Mucosa of descending colon (tissue), 3 donors: ENCODE measurements around the gene ARL15. TPM values are rescaled to one million over a fixed set of nuclear protein-coding genes. Genes with fewer than 3 reads are reported as not detected.
"Not testable (repeated sequence)": the region's sequence is repeated elsewhere in the genome, so short reads cannot be mapped to it uniquely, and the experiment has no call there.

Experiments used
- ATAC-seq: fragments of 200-7000 bp; cut with Tn5 transposase; one replicate; pipeline ENCODE4 v1.9.1; 2020; ENCODE audit warnings: mild to moderate bottlenecking, moderate library complexity
- DNase-seq, 3 donors: peaks; one replicate each; pipeline ENCODE4 v3.0.0-alpha.2; 2020
- H3K36me3 ChIP-seq: fragments of 200-600 bp; one replicate; pipeline ENCODE4 v1.8.0; 2021; ENCODE audit warnings: low read depth, mild to moderate bottlenecking
- H3K4me1 ChIP-seq: fragments of 200-600 bp; one replicate; pipeline ENCODE4 v1.8.0; 2021; ENCODE audit warnings: low read depth, mild to moderate bottlenecking
- H3K4me3 ChIP-seq: fragments of 200-600 bp; one replicate; pipeline ENCODE4 v1.8.0; 2021; ENCODE audit warnings: mild to moderate bottlenecking
- H3K9me3 ChIP-seq: fragments of 200-600 bp; one replicate; pipeline ENCODE4 v1.8.0; 2021; ENCODE audit warnings: mild to moderate bottlenecking
- intact Hi-C, 2 donors: fragments of 100-400 bp; cut with DNase I in 1 of 2; cut with micrococcal nuclease in 1 of 2; formaldehyde crosslinking; loops; one replicate each; pipeline versions ENCODE4 v1.11.0 to v1.11.1; 2022; cut with DNase I, micrococcal nuclease
- total RNA-seq, 3 donors: library from RNA; stranded (reverse); fragmentation: NEBNext Ultra II Directional in 2 of 3; extraction: Animal tissue kit (Norgen Biotek cat#: 25700) in 2 of 3; gene quantifications; one replicate each; pipeline versions ENCODE4 v1.2.1 to v1.2.4, GENCODE V29; 2021 to 2023
- TF ChIP-seq, protein P1 (sequence below): fragments of 200-600 bp; IDR thresholded peaks from one replicate; pipeline ENCODE4 v1.8.0; 2022; ENCODE audit warnings: antibody characterized with exemption, mild to moderate bottlenecking
- donor health status: DM: no; HTN: no; CAD: no; lungs with moderate emphysema.
- donor health status: DM: no; HTN: no; CAD: no.
- donor health status: DM: no; HTN: yes; CAD: no.

Gene ARL15
- total RNA-seq, 3 donors from 2014 or later = 21.2 to 34.8 (median 30.1) TPM

GRCh38 chr5:54049963-54050362, 260.4 kb downstream of the ARL15 start:
- Histone ChIP-seq H3K4me3 (no peak overlapping the region), H3K4me1 (no peaks in the 10 kb centered on the region), H3K9me3 (no peaks in the 10 kb centered on the region), H3K36me3 (no peaks in the 10 kb centered on the region)
- intact Hi-C loops = no loop called here
- TF ChIP-seq, protein P1, sequence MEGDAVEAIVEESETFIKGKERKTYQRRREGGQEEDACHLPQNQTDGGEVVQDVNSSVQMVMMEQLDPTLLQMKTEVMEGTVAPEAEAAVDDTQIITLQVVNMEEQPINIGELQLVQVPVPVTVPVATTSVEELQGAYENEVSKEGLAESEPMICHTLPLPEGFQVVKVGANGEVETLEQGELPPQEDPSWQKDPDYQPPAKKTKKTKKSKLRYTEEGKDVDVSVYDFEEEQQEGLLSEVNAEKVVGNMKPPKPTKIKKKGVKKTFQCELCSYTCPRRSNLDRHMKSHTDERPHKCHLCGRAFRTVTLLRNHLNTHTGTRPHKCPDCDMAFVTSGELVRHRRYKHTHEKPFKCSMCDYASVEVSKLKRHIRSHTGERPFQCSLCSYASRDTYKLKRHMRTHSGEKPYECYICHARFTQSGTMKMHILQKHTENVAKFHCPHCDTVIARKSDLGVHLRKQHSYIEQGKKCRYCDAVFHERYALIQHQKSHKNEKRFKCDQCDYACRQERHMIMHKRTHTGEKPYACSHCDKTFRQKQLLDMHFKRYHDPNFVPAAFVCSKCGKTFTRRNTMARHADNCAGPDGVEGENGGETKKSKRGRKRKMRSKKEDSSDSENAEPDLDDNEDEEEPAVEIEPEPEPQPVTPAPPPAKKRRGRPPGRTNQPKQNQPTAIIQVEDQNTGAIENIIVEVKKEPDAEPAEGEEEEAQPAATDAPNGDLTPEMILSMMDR = no peak
- no peak for ATAC-seq
- DNase-seq = no peak

GRCh38 chr5:54049144-54049543, 261.2 kb downstream of the ARL15 start:
- Histone ChIP-seq H3K9me3 (no peaks in the 10 kb centered on the region), H3K4me1 (no peaks in the 10 kb centered on the region), H3K4me3 (no peak overlapping the region), H3K36me3 (no peaks in the 10 kb centered on the region)
- TF ChIP-seq, protein P1 = no peak
- ATAC-seq (no peak), DNase-seq (no peak)
- intact Hi-C loops = no loop called here

- intact Hi-C loops = no loop called here
- Histone ChIP-seq H3K4me3 (no peak overlapping the region), H3K4me1 (peaks cover 8% of the 10 kb centered on the region), H3K36me3 (no peaks in the 10 kb centered on the region), H3K9me3 (no peaks in the 10 kb centered on the region)
- DNase-seq (no peak), ATAC-seq (peak; percentile 82)
- TF ChIP-seq, protein P1 = no peak
Measured at GRCh38 chr5:54045077-54045792, 265.1 kb downstream of the ARL15 start.

GRCh38 chr5:54044276-54044675, 266.1 kb downstream of the ARL15 start:
- peaks cover 11% of the 10 kb centered on the region for H3K4me1 ChIP-seq
- H3K9me3 ChIP-seq, intact Hi-C loops, ATAC-seq, H3K4me3 ChIP-seq, DNase-seq, H3K36me3 ChIP-seq: not testable (repeated sequence)

GRCh38 chr5:54040804-54041203, 269.6 kb downstream of the ARL15 start:
- Histone ChIP-seq H3K4me1 (peaks cover 11% of the 10 kb centered on the region), H3K36me3 (no peaks in the 10 kb centered on the region), H3K4me3 (no peak overlapping the region), H3K9me3 (no peaks in the 10 kb centered on the region)
- ATAC-seq (peak; percentile 53), DNase-seq (no peak)
- intact Hi-C loops = no loop called here
- TF ChIP-seq, protein P1 = no peak

DNA sequence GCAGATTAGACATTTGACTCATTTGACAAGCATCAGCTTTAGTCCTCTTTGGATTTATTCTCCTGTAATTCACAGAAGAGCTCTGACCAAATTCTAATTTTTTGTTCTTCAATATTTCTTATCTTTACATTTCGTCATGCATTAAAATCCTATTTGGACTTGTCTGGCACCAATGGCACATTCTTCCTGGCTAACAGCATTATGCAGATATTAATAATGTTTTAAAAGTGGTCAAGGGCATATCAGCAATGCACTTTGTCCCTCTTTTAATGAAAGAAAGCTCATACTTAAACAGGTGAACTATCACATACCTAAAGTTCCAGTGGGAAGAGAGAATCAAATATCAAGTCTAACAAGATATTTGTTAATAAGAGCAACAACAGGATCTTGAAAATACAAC, 270.4 kb downstream of the ARL15 start:
- H3K9me3 ChIP-seq = no peaks in the 10 kb centered on the region
- no peak overlapping the region for H3K4me3 ChIP-seq
- ATAC-seq (no peak), DNase-seq (no peak)
- H3K36me3 ChIP-seq = no peaks in the 10 kb centered on the region
- H3K4me1 ChIP-seq = peaks cover 11% of the 10 kb centered on the region
- intact Hi-C loops = no loop called here
- TF ChIP-seq, protein P1 = no peak
